ENCODE results near the gene CDH20.

Gene CDH20

GRCh38 chr18:61333271-61333745, at the start of gene CDH20:
Gene CDH20, plus strand, starts transcription at chr18:61333430.
- DNase-seq (ENCODE audit: low read depth), result no peak

GRCh38 chr18:61284039-61284438, 49.2 kb upstream of the CDH20 start:
- DNase-seq (ENCODE audit: low read depth), result no peak

DNA sequence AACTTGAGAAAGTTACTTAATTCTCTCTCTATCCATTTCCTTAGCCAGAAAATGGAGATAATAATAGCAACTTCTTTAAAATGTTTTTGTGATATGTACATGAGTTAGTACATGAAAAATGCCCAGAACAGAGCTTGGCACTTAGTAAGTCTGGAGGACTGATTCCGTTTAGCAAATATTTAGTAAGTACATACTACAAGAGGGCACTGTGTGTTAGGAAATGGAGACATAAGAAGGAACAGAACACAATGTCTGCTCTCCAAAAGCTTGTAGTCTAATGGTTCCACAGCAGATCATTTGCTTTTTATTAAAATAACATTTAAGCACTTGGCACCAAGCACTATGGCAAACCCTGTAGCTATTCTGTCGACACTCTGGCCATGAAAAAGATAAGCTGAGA, 47.5 kb upstream of the CDH20 start:
- DNase-seq (ENCODE audit: low read depth), result no peak

DNA sequence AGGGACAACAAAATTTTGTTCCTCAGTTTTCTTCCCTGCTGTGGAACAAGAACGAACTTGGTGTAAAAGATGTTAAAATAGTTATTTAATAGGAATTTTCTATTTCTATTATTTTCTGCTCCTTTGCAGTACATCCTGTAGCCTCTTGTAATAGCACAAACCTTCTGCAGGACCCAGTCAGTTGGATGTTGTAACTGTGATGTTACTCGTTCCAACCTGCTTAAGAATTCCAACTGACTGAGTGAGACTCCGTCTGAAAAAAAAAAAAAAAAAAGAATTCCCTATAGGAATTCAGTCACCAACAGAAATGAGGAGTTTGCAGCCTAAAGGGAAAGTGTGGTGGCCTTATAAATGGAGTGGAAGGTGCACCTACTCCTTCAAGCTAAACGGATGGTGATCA, 46.4 kb upstream of the CDH20 start:
- DNase-seq (ENCODE audit: low read depth), result no peak

DNA sequence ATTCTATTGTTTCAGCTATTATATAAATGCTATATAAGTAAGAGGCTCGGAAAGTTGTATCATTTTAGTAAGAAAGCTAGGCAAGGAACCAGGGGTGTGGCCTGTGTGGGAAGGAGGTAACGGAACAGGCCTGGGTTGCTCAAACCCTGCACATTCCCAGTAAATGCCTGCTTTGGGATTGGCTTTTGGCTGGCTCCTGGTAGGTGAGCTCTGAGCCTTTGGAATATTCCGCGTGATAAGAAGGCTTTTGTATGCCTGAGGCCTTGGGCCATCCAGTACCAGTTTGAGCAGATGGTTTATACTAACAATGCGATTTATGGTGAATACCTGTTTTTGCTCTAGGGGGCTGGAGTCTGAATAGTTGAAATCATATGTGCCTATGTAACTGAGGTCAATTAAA, 42.6 kb upstream of the CDH20 start:
- no peak for DNase-seq (ENCODE audit: low read depth)

DNA sequence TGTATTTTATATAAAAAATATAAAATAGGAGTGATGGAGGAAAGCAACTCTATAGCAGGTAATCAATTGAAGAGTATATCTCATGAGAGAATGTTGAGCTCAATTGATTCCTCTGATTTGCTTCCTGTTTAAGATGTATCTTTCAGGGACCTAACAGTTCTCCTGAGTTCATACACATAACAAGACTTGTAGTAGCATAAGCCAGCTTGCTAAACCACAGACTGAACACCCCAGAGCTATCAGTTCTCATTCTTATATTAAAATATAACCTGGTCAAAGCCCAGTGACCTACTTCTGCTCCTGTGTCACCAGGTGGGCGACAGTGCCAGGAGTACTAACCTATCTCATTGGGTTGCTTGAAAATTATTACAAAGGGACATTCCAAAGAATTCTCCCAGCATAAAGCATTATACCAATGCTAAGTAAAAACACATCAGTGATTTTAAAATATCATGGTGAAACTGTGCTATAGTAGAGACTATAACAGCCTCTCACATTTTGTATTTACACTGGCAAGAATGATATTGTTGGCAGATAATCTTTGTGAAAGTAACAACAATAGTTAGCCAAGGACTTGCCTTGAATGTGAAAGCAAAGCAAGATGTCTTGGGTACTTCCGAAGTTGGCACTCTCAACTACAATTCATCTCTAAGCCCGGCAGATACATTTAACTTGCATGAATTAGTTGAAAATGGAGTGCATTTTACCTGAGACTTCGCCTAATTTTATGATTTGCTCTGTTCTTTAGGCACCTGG, 40.8 kb upstream of the CDH20 start:
- DNase-seq (ENCODE audit: low read depth), result no peak

GRCh38 chr18:61295153-61295552, 38.1 kb upstream of the CDH20 start:
- no peak for DNase-seq (ENCODE audit: low read depth)

- no peak for DNase-seq (ENCODE audit: low read depth)
These were observed 25.2 kb upstream of the CDH20 start for GRCh38 chr18:61308004-61308403.

- DNase-seq (ENCODE audit: low read depth), result no peak
These were observed 24.3 kb upstream of the CDH20 start for GRCh38 chr18:61308795-61309393.

- DNase-seq (ENCODE audit: low read depth), result no peak
These were observed 10.9 kb upstream of the CDH20 start for GRCh38 chr18:61322265-61322873.

DNA sequence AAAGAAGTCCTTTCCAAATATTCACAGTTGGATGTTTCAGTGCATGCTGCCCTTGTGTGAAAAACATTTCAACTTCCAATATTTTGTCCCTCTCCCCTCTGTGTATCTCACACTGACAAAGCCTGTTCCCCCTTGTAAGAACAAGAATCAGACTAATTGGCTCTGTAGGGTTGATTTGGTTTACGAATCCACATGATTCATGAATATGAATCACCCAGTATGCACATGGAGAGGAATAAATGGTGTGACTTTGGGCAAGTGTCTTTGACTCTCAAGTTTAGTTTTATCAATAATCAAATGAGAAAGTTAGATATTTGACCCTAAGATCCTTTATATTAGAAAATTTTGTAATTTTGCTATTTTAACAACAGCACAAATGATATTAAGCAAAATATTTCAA, 9.3 kb upstream of the CDH20 start:
- no peak for DNase-seq (ENCODE audit: low read depth)

- no peak for DNase-seq (ENCODE audit: low read depth)
These were observed 6.8 kb upstream of the CDH20 start for GRCh38 chr18:61326407-61326806.

- DNase-seq (ENCODE audit: low read depth), result no peak
These were observed 3.8 kb upstream of the CDH20 start for GRCh38 chr18:61329398-61329797.

DNA sequence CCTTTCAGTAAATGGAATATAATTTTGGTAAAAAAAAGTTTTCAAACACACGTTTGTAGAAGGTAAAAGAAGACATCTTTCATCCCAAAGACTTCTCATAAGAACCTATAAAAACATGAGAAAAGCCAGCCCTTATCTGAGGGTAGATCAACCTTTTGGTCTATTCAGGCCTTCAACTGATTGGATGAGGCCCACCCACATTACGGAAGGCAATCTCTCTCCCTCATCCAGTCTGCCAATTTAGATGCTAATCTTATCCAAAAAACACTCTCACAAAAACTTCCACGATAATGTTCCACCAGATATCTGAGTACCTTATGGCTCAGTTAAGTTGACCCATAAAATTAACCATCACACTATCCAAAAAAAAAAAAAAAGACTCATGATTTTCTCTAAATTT, 2.2 kb upstream of the CDH20 start:
- DNase-seq (ENCODE audit: low read depth), result no peak

- no peak for DNase-seq (ENCODE audit: low read depth)
These were observed 688 bp downstream of the CDH20 start for GRCh38 chr18:61333746-61334490.

DNA sequence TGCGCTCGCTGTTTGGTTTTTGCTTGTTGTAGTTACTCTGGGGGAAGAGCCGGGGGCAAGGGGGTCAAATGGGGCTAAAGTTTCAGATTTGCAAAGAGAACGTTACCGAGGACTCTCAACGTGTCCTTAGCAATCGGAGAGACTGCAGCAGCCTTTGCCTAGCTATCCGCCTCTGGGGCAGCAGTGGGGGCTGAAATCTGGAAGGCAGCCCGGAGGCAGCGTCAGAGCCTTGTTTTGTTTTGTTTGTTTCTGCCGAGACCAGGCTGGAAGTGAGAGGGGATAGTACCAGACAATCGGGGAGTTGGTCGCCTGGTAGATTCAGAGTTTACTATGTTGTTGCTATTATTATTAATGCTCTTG, 1.2 kb downstream of the CDH20 start:
- DNase-seq (ENCODE audit: low read depth), result no peak

- DNase-seq (ENCODE audit: low read depth), result no peak
These were observed 1.9 kb downstream of the CDH20 start for GRCh38 chr18:61334951-61335683.

DNA sequence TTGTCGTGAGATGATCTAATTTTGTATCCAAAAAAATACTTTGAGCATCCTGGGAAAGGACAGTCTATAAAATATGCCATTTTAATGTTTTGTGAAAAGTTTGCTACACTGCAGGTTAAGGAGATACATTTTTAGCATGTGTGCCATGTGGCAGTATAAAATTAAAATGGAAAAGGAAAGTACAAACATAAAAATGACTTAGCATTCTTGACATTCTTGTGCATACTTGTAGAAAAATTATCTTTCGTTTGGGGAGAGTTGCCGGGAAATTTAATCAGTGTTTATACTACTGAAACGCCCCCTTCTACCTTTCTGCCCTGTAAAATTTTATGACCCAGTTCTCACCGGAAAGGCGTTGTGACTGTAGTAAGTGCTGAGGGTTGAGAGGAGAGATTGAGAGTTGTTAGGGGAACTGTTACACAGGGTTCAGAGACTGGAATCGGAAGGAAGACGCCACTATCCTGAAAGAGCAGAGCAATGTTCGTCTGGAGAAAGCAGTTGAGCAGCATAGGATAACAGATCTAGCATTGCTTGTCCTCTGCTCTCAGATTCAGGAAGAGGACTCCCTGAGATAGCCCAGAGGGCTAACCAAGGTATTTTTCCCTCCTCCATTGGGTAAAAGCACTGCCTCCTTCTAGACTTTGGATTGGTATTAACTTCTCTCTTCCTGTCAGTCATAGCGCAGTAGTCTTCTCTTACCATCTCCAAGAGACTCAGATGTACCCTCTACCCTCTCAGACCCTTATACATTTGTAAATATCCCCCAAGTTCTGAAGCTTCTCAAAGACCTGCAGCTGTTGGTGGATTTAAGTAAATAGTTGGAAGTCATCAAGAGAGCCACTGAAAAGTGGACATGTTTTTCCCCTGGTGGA, 2.7 kb downstream of the CDH20 start:
- no peak for DNase-seq (ENCODE audit: low read depth)

GRCh38 chr18:61336766-61337165, 3.5 kb downstream of the CDH20 start:
- DNase-seq (ENCODE audit: low read depth), result no peak

DNA sequence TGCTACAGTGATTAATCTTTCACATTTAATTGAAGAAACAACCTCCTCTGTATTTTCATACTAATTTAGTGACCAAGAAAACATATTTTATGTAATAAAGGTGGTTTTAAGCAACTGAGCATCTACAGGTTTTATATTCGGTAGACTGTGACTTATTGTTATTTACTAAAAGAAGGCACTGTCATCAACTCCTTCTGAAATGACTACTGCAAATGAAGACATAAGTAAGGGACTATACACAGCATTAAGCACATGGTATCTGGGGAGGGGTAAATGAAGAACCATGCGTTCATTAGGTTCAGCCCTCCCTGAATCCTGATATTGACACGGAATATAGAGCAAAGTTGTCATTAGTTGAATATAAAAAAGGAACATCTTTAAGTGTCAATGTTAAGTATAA, 4.3 kb downstream of the CDH20 start:
- DNase-seq (ENCODE audit: low read depth), result no peak

GRCh38 chr18:61340148-61340547, 6.9 kb downstream of the CDH20 start:
- no peak for DNase-seq (ENCODE audit: low read depth)

Data from GM04503 (cell line).